Measurements from ENCODE around the gene SNURF.

DNA sequence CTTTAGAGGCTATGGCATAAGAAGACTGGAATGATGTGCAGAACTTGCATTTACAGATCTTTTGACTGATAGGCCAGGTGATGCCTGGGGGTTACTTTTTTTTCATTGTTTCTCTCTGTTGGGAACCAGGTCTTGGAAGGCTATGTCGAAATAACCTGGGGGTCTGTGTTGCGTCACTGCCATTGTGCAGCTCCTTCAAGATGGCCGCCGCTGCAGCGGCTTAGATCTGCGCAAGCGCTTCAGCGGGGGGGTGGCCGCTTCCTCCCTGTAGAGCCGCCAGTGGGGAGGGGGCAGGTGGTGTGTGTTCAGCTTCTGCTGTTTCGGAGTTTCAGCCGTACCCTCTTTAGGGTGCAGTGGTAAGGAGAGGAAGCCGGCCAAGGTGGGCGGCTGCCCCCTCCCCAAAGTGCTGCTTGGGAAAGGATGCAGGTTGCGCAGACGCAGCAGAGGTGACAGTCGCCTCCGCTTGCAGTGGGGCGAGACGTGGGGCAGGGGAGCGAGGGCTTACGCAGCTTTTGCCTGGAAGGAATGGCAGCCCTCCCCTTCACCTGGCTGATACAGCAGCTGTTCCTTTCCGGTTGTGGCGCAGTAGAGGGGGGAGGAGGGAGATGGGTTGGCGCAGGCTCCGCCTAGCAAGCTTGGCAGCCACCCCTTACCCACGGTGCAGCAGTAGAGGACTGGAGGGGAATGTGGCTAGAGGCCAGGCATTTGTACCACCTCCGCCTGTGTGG, 1.5 kb downstream of the SNURF start:
- TF ChIP-seq, protein P1, sequence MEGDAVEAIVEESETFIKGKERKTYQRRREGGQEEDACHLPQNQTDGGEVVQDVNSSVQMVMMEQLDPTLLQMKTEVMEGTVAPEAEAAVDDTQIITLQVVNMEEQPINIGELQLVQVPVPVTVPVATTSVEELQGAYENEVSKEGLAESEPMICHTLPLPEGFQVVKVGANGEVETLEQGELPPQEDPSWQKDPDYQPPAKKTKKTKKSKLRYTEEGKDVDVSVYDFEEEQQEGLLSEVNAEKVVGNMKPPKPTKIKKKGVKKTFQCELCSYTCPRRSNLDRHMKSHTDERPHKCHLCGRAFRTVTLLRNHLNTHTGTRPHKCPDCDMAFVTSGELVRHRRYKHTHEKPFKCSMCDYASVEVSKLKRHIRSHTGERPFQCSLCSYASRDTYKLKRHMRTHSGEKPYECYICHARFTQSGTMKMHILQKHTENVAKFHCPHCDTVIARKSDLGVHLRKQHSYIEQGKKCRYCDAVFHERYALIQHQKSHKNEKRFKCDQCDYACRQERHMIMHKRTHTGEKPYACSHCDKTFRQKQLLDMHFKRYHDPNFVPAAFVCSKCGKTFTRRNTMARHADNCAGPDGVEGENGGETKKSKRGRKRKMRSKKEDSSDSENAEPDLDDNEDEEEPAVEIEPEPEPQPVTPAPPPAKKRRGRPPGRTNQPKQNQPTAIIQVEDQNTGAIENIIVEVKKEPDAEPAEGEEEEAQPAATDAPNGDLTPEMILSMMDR (conservative IDR thresholded peaks at IDR 0.05; ENCODE audit: low read length), result no peak
- TF ChIP-seq EZH2phosphoT487 (IDR thresholded peaks at IDR 0.05; ENCODE audit: borderline replicate concordance, low read depth, low read length), result no peak
